A673 (cell line): ENCODE measurements around the gene NMRAL1.

ENCODE experiments used
- EZH2 ChIP-seq: fragments of 200-600 bp; sonication (generic); IDR thresholded peaks from 2 replicates; pipeline ENCODE4 v1.6.1; 2017; ENCODE audit warnings: borderline replicate concordance, low read depth, mild to moderate bottlenecking, mixed read lengths, antibody characterized with exemption, low read length; ENCODE audit not compliant: poor library complexity, severe bottlenecking
- TF ChIP-seq, protein P1 (sequence below): fragments of 300-800, 200-600 bp; sonication (generic); conservative IDR thresholded peaks from 2 replicates; pipeline ENCODE4 v1.5.1; 2017; ENCODE audit warnings: low read depth, mild to moderate bottlenecking, antibody characterized with exemption, low read length, moderate library complexity, mixed read lengths

- TF ChIP-seq, protein P1, sequence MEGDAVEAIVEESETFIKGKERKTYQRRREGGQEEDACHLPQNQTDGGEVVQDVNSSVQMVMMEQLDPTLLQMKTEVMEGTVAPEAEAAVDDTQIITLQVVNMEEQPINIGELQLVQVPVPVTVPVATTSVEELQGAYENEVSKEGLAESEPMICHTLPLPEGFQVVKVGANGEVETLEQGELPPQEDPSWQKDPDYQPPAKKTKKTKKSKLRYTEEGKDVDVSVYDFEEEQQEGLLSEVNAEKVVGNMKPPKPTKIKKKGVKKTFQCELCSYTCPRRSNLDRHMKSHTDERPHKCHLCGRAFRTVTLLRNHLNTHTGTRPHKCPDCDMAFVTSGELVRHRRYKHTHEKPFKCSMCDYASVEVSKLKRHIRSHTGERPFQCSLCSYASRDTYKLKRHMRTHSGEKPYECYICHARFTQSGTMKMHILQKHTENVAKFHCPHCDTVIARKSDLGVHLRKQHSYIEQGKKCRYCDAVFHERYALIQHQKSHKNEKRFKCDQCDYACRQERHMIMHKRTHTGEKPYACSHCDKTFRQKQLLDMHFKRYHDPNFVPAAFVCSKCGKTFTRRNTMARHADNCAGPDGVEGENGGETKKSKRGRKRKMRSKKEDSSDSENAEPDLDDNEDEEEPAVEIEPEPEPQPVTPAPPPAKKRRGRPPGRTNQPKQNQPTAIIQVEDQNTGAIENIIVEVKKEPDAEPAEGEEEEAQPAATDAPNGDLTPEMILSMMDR = peak; percentile 84
- TF ChIP-seq EZH2 = no peak
Observed at GRCh38 chr16:4506450-4506849, 32.0 kb upstream of the NMRAL1 start.
